Measurements from ENCODE around the gene TRIM41.

GRCh38 chr5:181181650-181182565, 41.2 kb upstream of the TRIM41 start:
- peak; percentile 42 to 93 (median 83) for TF ChIP-seq CTCF (IDR thresholded peaks at IDR 0.05)
- TF ChIP-seq POLR2A (IDR thresholded peaks at IDR 0.05): no peak

Data from body of pancreas (tissue), 4 donors.